HCT116 (cell line): ENCODE measurements around the gene PRKCA. TPM values are rescaled to one million over a fixed set of nuclear protein-coding genes. Genes with fewer than 3 reads are reported as not detected.

ENCODE experiments used
- ATAC-seq: fragments of 200-7000 bp; cut with Tn5 transposase; 2 replicates; pipeline ENCODE4 v1.9.1; 2020; ENCODE audit warnings: mild to moderate bottlenecking, moderate library complexity
- BruUV-seq: library from RNA; stranded (reverse); fragments of 400-500 nt; replicated peaks from 2 replicates; lab custom pipeline; 2021; lab: Mats Ljungman, UMichigan
- CTCF ChIA-PET: fragments of 300-600 bp; sonication (Branson Sonifier 250); formaldehyde crosslinking; loops from one replicate; lab custom pipeline; 2021; ENCODE audit warnings: antibody characterized with exemption; lab: Charles Lee
- POLR2A ChIA-PET: fragments of 300-600, 350-600 bp; sonication (Branson Sonifier 250); formaldehyde crosslinking; loops from one replicate; lab custom pipeline; 2021; ENCODE audit warnings: antibody characterized with exemption; lab: Charles Lee
- RAD21 ChIA-PET, 2 experiments: fragments of 300-600 bp; sonication (Branson Sonifier 250); formaldehyde crosslinking; loops; one replicate each; lab custom pipeline; 2023; ENCODE audit warnings: low total read pairs in 2 of 2; ENCODE audit not compliant: uncharacterized antibody in 2 of 2, unreplicated experiment in 2 of 2, low non-redundant PET in 1 of 2; lab: Charles Lee
- DNase-seq: peaks from one replicate; pipeline ENCODE4 v3.0.0-alpha.2; 2010; ENCODE audit warnings: low read depth, low spot score
- H2AFZ ChIP-seq: fragments of 200-600 bp; shearing (Covaris generic), sonication (generic); 2 replicates; pipeline ENCODE4 v1.6.1; 2017; ENCODE audit warnings: low read depth, mixed run types, mixed read lengths, antibody characterized with exemption, low read length; ENCODE audit not compliant: poor library complexity, severe bottlenecking
- H3K27ac ChIP-seq: 2 replicates; pipeline ENCODE4 v1.5.1; 2012; ENCODE audit warnings: low read depth, low read length
- H3K27me3 ChIP-seq: fragments of 200-600 bp; sonication (generic); 2 replicates; pipeline ENCODE4 v1.6.1; 2016; ENCODE audit warnings: mixed run types, low read length, mixed read lengths; ENCODE audit not compliant: insufficient read depth
- H3K36me3 ChIP-seq, 2 experiments: fragments of 200-500 bp in 1 of 2; fragments of 200-600 bp in 1 of 2; sonication (Bioruptor generic) in 1 of 2; sonication (generic) in 1 of 2; 2 replicates each; pipeline versions ENCODE4 v1.5.1 to v1.6.1; 2014 to 2016; ENCODE audit warnings: low read length in 2 of 2, inconsistent platforms in 1 of 2, mixed read lengths in 1 of 2, mixed run types in 1 of 2; ENCODE audit not compliant: insufficient read depth in 2 of 2, control insufficient read depth in 1 of 2
- H3K4me1 ChIP-seq, 2 experiments: fragments of 200-600 bp in 1 of 2; sonication (generic) in 1 of 2; 2 replicates each; pipeline versions ENCODE4 v1.5.1 to v1.6.1; 2012 to 2017; ENCODE audit warnings: low read length in 2 of 2, inconsistent platforms in 1 of 2, mild to moderate bottlenecking in 1 of 2, mixed read lengths in 1 of 2, mixed run types in 1 of 2, moderate library complexity in 1 of 2; ENCODE audit not compliant: insufficient read depth in 2 of 2, control insufficient read depth in 1 of 2
- H3K4me2 ChIP-seq: fragments of 200-600 bp; sonication (generic); 2 replicates; pipeline ENCODE4 v1.6.1; 2017; ENCODE audit warnings: mixed run types, low read length, mixed read lengths
- H3K4me3 ChIP-seq, 2 experiments: fragments of 200-600 bp in 1 of 2; sonication (generic) in 1 of 2; replicated peaks in 1 of 2; 2 replicates each; pipeline ENCODE4 v1.5.1; 2011 to 2016; ENCODE audit warnings: low read length in 2 of 2, control low read depth in 1 of 2, low read depth in 1 of 2, mild to moderate bottlenecking in 1 of 2, mixed read lengths in 1 of 2, mixed run types in 1 of 2
- H3K79me2 ChIP-seq: fragments of 200-600 bp; sonication (generic); 2 replicates; pipeline ENCODE4 v1.6.1; 2017; ENCODE audit warnings: mild to moderate bottlenecking, mixed run types, low read length, moderate library complexity, mixed read lengths; ENCODE audit not compliant: insufficient read depth
- H3K9ac ChIP-seq: fragments of 200-600 bp; sonication (generic); 2 replicates; pipeline ENCODE4 v1.6.1; 2016; ENCODE audit warnings: low read length, mixed read lengths
- H3K9me2 ChIP-seq: fragments of 200-600 bp; sonication (generic), shearing (Covaris generic); 2 replicates; pipeline ENCODE4 v1.6.1; 2017; ENCODE audit warnings: mixed run types, mild to moderate bottlenecking, moderate library complexity; ENCODE audit not compliant: insufficient read depth
- H3K9me3 ChIP-seq, 2 experiments: fragments of 200-500 bp in 1 of 2; fragments of 200-600 bp in 1 of 2; sonication (Bioruptor generic) in 1 of 2; sonication (generic) in 1 of 2; 2 replicates each; pipeline ENCODE4 v1.6.1; 2014 to 2017; ENCODE audit warnings: low read length in 2 of 2, mixed read lengths in 2 of 2, inconsistent platforms in 1 of 2, low read depth in 1 of 2, mild to moderate bottlenecking in 1 of 2, mixed run types in 1 of 2, moderate library complexity in 1 of 2; ENCODE audit not compliant: control insufficient read depth in 1 of 2, insufficient read depth in 1 of 2
- H4K20me1 ChIP-seq: fragments of 200-600 bp; sonication (generic), shearing (Covaris generic); 2 replicates; pipeline ENCODE4 v1.6.1; 2017; ENCODE audit warnings: mixed run types, mild to moderate bottlenecking, moderate library complexity; ENCODE audit not compliant: insufficient read depth
- CEBPB ChIP-seq: IDR thresholded peaks from 2 replicates; pipeline ENCODE4 v1.6.1; 2012; ENCODE audit warnings: low read depth
- EGR1 ChIP-seq: IDR thresholded peaks from 2 replicates; pipeline ENCODE4 v1.6.1; 2012; ENCODE audit warnings: low read depth
- ELF1 ChIP-seq: IDR thresholded peaks from 2 replicates; pipeline ENCODE4 v1.6.1; 2012; ENCODE audit warnings: low read depth, borderline replicate concordance
- EZH2 ChIP-seq: fragments of 200-600 bp; sonication (generic); IDR thresholded peaks from 2 replicates; pipeline ENCODE4 v1.6.1; 2017; ENCODE audit warnings: antibody characterized with exemption, mixed run types
- EZH2phosphoT487 ChIP-seq: fragments of 200-600 bp; IDR thresholded peaks from 2 replicates; pipeline ENCODE4 v1.6.1; 2018; ENCODE audit warnings: antibody characterized with exemption, borderline replicate concordance
- FOSL1 ChIP-seq: IDR thresholded peaks from 2 replicates; pipeline ENCODE4 v1.6.1; 2012; ENCODE audit warnings: low read depth
- JUND ChIP-seq: IDR thresholded peaks from 2 replicates; pipeline ENCODE4 v1.6.1; 2012
- POLR2AphosphoS5 ChIP-seq: IDR thresholded peaks from 2 replicates; pipeline ENCODE4 v1.6.1; 2011; ENCODE audit warnings: mild to moderate bottlenecking, low read depth, low read length, moderate library complexity
- RAD21 ChIP-seq: IDR thresholded peaks from 2 replicates; pipeline ENCODE4 v1.6.1; 2012; ENCODE audit warnings: low read depth, mild to moderate bottlenecking
- SIN3A ChIP-seq: IDR thresholded peaks from 2 replicates; pipeline ENCODE4 v1.6.1; 2012; ENCODE audit warnings: low read depth
- SP1 ChIP-seq: IDR thresholded peaks from 2 replicates; pipeline ENCODE4 v1.6.1; 2012; ENCODE audit warnings: low read depth
- SRF ChIP-seq: IDR thresholded peaks from 2 replicates; pipeline ENCODE4 v1.6.1; 2012; ENCODE audit warnings: low read depth
- YY1 ChIP-seq: IDR thresholded peaks from 2 replicates; pipeline ENCODE4 v1.6.1; 2011; ENCODE audit warnings: low read length, low read depth, moderate library complexity, mild to moderate bottlenecking; ENCODE audit not compliant: insufficient replicate concordance; ENCODE audit errors: extremely low read depth
- ZFX ChIP-seq: fragments of 450-650 bp; IDR thresholded peaks from 2 replicates; pipeline ENCODE4 v1.6.1; 2017
- intact Hi-C: fragments of 100-400 bp; cut with micrococcal nuclease; formaldehyde crosslinking; loops from 2 replicates; pipeline ENCODE4 v1.10.0; 2022
- total RNA-seq: library from RNA; stranded (reverse); gene quantifications from one replicate; pipeline ENCODE4 v1.2.1, GENCODE V29; 2021; ENCODE audit not compliant: unreplicated experiment
- TF ChIP-seq, protein P1 (sequence below), 3 experiments: fragments of 200-600 bp in 1 of 3; sonication (generic) in 1 of 3; IDR thresholded peaks in 2 of 3; conservative IDR thresholded peaks in 1 of 3; 2 replicates each; pipeline ENCODE4 v1.5.1; 2012 to 2017; ENCODE audit warnings: low read depth in 2 of 3, low read length in 2 of 3, antibody characterized with exemption in 1 of 3, borderline replicate concordance in 1 of 3, control low read depth in 1 of 3, mild to moderate bottlenecking in 1 of 3, mixed read lengths in 1 of 3, mixed run types in 1 of 3, moderate library complexity in 1 of 3; ENCODE audit not compliant: insufficient read depth in 1 of 3
- TF ChIP-seq, protein P2 (sequence below): IDR thresholded peaks from 2 replicates; pipeline ENCODE4 v1.6.1; 2012; ENCODE audit warnings: low read depth
- TF ChIP-seq, protein P3 (sequence below): IDR thresholded peaks from 2 replicates; pipeline ENCODE4 v1.6.1; 2012
- TF ChIP-seq, protein P4 (sequence below): IDR thresholded peaks from 2 replicates; pipeline ENCODE4 v1.6.1; 2011; ENCODE audit warnings: mild to moderate bottlenecking, low read length, moderate library complexity; ENCODE audit not compliant: insufficient replicate concordance; ENCODE audit errors: extremely low read depth
- TF ChIP-seq, protein P5 (sequence below): IDR thresholded peaks from 2 replicates; pipeline ENCODE4 v1.6.1; 2012

PRKCA gene
- total RNA-seq, 1 experiment from 2014 or later, result 18.8 TPM

DNA sequence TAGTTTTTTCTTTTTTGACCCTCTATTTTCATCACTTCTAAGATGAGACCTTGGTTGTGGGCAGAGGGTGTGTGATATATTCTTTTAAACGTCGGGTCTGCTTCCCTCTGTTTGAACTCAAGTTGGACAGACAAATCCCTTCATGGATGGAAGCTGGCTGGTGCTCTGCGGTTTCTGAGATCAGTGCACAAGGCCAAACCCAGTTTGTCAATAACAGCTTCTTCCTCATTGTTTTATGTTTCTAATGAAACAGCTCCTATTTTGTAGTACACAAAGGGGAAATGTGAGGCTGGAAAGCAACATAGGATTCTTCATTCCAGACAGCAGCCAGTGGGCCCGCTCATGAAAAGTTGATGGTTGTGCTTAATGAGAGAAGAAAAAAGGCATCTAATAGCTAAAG lies 159.6 kb downstream of the PRKCA start:
- CTCF ChIA-PET, result interaction anchor here (0.6 kb wide), 1 partner anchor 1317 kb away, joined by 3 read pairs; no protein-coding TSS in a partner anchor
- no peak overlapping the region for H3K27ac ChIP-seq
- intact Hi-C loops, result no loop called here

More for the DNA sequence above, 159.6 kb downstream of the PRKCA start:
- H3K79me2 ChIP-seq, result no peaks in the 10 kb centered on the region
- ATAC-seq (no peak), DNase-seq (no peak)
- BruUV-seq, result no TSS peak
- H3K4me3 ChIP-seq, result no peak overlapping the region
- H3K36me3 ChIP-seq, result no peaks in the 10 kb centered on the region
- TF ChIP-seq, protein P1, sequence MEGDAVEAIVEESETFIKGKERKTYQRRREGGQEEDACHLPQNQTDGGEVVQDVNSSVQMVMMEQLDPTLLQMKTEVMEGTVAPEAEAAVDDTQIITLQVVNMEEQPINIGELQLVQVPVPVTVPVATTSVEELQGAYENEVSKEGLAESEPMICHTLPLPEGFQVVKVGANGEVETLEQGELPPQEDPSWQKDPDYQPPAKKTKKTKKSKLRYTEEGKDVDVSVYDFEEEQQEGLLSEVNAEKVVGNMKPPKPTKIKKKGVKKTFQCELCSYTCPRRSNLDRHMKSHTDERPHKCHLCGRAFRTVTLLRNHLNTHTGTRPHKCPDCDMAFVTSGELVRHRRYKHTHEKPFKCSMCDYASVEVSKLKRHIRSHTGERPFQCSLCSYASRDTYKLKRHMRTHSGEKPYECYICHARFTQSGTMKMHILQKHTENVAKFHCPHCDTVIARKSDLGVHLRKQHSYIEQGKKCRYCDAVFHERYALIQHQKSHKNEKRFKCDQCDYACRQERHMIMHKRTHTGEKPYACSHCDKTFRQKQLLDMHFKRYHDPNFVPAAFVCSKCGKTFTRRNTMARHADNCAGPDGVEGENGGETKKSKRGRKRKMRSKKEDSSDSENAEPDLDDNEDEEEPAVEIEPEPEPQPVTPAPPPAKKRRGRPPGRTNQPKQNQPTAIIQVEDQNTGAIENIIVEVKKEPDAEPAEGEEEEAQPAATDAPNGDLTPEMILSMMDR (IDR thresholded peaks at IDR 0.05 in 2 of 3, conservative IDR thresholded peaks at IDR 0.05 in 1 of 3; ENCODE audit: borderline replicate concordance in 1 of 3, insufficient read depth in 1 of 3, low read depth in 2 of 3, low read length in 2 of 3), result no peak
- TF ChIP-seq ZFX (no peak), SIN3A (no peak), SRF (no peak), EZH2phosphoT487 (no peak), CEBPB (no peak), FOSL1 (no peak), POLR2AphosphoS5 (no peak), RAD21 (no peak), ELF1 (no peak), JUND (no peak), SP1 (no peak), EGR1 (no peak), YY1 (no peak), EZH2 (no peak)
- TF ChIP-seq, protein P2, sequence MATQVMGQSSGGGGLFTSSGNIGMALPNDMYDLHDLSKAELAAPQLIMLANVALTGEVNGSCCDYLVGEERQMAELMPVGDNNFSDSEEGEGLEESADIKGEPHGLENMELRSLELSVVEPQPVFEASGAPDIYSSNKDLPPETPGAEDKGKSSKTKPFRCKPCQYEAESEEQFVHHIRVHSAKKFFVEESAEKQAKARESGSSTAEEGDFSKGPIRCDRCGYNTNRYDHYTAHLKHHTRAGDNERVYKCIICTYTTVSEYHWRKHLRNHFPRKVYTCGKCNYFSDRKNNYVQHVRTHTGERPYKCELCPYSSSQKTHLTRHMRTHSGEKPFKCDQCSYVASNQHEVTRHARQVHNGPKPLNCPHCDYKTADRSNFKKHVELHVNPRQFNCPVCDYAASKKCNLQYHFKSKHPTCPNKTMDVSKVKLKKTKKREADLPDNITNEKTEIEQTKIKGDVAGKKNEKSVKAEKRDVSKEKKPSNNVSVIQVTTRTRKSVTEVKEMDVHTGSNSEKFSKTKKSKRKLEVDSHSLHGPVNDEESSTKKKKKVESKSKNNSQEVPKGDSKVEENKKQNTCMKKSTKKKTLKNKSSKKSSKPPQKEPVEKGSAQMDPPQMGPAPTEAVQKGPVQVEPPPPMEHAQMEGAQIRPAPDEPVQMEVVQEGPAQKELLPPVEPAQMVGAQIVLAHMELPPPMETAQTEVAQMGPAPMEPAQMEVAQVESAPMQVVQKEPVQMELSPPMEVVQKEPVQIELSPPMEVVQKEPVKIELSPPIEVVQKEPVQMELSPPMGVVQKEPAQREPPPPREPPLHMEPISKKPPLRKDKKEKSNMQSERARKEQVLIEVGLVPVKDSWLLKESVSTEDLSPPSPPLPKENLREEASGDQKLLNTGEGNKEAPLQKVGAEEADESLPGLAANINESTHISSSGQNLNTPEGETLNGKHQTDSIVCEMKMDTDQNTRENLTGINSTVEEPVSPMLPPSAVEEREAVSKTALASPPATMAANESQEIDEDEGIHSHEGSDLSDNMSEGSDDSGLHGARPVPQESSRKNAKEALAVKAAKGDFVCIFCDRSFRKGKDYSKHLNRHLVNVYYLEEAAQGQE, result no peak
- TF ChIP-seq, protein P3, sequence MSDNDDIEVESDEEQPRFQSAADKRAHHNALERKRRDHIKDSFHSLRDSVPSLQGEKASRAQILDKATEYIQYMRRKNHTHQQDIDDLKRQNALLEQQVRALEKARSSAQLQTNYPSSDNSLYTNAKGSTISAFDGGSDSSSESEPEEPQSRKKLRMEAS, result no peak
- TF ChIP-seq, protein P4, sequence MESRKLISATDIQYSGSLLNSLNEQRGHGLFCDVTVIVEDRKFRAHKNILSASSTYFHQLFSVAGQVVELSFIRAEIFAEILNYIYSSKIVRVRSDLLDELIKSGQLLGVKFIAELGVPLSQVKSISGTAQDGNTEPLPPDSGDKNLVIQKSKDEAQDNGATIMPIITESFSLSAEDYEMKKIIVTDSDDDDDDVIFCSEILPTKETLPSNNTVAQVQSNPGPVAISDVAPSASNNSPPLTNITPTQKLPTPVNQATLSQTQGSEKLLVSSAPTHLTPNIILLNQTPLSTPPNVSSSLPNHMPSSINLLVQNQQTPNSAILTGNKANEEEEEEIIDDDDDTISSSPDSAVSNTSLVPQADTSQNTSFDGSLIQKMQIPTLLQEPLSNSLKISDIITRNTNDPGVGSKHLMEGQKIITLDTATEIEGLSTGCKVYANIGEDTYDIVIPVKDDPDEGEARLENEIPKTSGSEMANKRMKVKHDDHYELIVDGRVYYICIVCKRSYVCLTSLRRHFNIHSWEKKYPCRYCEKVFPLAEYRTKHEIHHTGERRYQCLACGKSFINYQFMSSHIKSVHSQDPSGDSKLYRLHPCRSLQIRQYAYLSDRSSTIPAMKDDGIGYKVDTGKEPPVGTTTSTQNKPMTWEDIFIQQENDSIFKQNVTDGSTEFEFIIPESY, result no peak
- TF ChIP-seq, protein P5, sequence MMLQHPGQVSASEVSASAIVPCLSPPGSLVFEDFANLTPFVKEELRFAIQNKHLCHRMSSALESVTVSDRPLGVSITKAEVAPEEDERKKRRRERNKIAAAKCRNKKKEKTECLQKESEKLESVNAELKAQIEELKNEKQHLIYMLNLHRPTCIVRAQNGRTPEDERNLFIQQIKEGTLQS, result no peak
- H3K4me2 ChIP-seq, result no peak overlapping the region
- no peaks in the 10 kb centered on the region; a peak in 1 of 4 replicates for H3K9me3 ChIP-seq
- ChIA-PET POLR2A (no interaction called here), RAD21 (no interaction called here)
- H4K20me1 ChIP-seq, result no peaks in the 10 kb centered on the region
- H3K9ac ChIP-seq, result no peak overlapping the region
- H3K9me2 ChIP-seq, result no peaks in the 10 kb centered on the region
- no peaks in the 10 kb centered on the region for H3K27me3 ChIP-seq
- H3K4me1 ChIP-seq, result peaks cover 33 to 44% of the 10 kb centered on the region in 2 experiments
- H2AFZ ChIP-seq, result no peak overlapping the region
